ENCODE results near the gene ZNF827. TPM values are rescaled to one million over a fixed set of nuclear protein-coding genes. Genes with fewer than 3 reads are reported as not detected.

The ZNF827 gene
- total RNA-seq, 3 donors from 2014 or later: 18.6 to 21.1 (median 19.0) TPM

- Histone ChIP-seq H3K9me3 (peaks cover 0 to 3% of the 10 kb centered on the region in 2 donors), H3K27ac (no peak overlapping the region), H3K4me3 (no peak overlapping the region), H3K4me1 (no peaks in the 10 kb centered on the region), H3K36me3 (no peaks in the 10 kb centered on the region), H3K27me3 (no peaks in the 10 kb centered on the region)
- DNase-seq (ENCODE audit: low spot score in 2 of 2): no peak
- TF ChIP-seq CTCF (IDR thresholded peaks at IDR 0.05): no peak
- TF ChIP-seq POLR2AphosphoS5 (IDR thresholded peaks at IDR 0.05): no peak
- TF ChIP-seq POLR2A (IDR thresholded peaks at IDR 0.05): no peak
- intact Hi-C loops (cut with DNase I; ENCODE audit: low total_unique reads): no loop called here
Observed at GRCh38 chr4:145779319-145779801, 159.3 kb downstream of the ZNF827 start.

DNA sequence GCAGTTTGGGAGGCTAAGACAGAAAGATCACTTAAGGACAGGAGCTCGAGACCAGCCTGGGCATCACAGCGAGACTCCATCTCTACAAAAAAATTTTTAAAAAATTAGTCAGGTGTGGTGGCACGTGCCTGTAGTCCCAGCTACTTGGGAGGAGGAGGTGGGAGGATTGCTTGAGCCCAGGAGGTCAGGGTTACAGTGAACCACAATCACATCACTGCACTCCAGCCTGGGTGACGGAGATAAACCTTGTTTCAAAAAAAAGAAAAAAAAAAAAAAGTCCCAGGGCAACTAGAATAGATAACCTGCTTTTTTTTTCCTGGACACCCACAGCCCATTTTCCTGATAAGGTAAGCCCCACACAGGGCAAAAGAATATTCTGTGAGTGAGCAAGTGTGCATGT is 162.4 kb downstream of the ZNF827 start:
- H3K36me3 ChIP-seq: no peaks in the 10 kb centered on the region
- H3K9me3 ChIP-seq: no peaks in the 10 kb centered on the region
- intact Hi-C loops (cut with DNase I; ENCODE audit: low total_unique reads): no loop called here
- no peak for DNase-seq (ENCODE audit: low spot score in 2 of 2)
- H3K4me1 ChIP-seq: no peaks in the 10 kb centered on the region
- TF ChIP-seq CTCF (IDR thresholded peaks at IDR 0.05) (no peak), POLR2A (IDR thresholded peaks at IDR 0.05) (no peak), POLR2AphosphoS5 (IDR thresholded peaks at IDR 0.05) (no peak)
- no peaks in the 10 kb centered on the region for H3K27me3 ChIP-seq
- H3K27ac ChIP-seq: no peak overlapping the region
- H3K4me3 ChIP-seq: no peak overlapping the region

- Histone ChIP-seq H3K27me3 (no peaks in the 10 kb centered on the region), H3K9me3 (no peaks in the 10 kb centered on the region), H3K27ac (no peak overlapping the region), H3K4me1 (no peaks in the 10 kb centered on the region), H3K36me3 (no peaks in the 10 kb centered on the region), H3K4me3 (no peak overlapping the region)
- no peak for DNase-seq (ENCODE audit: low spot score in 2 of 2)
- intact Hi-C loops (cut with DNase I; ENCODE audit: low total_unique reads): no loop called here
- no peak for TF ChIP-seq CTCF (IDR thresholded peaks at IDR 0.05)
- no peak for TF ChIP-seq POLR2AphosphoS5 (IDR thresholded peaks at IDR 0.05)
- no peak for TF ChIP-seq POLR2A (IDR thresholded peaks at IDR 0.05)
Observed at GRCh38 chr4:145775406-145775805, 163.2 kb downstream of the ZNF827 start.

GRCh38 chr4:145774473-145774872 is 164.2 kb downstream of the ZNF827 start:
- intact Hi-C loops (cut with DNase I; ENCODE audit: low total_unique reads): no loop called here
- TF ChIP-seq POLR2A (IDR thresholded peaks at IDR 0.05) (no peak), POLR2AphosphoS5 (IDR thresholded peaks at IDR 0.05) (no peak), CTCF (IDR thresholded peaks at IDR 0.05) (no peak)
- H3K36me3 ChIP-seq: no peaks in the 10 kb centered on the region
- no peaks in the 10 kb centered on the region for H3K27me3 ChIP-seq
- no peak for DNase-seq (ENCODE audit: low spot score in 2 of 2)
- H3K4me3 ChIP-seq: no peak overlapping the region
- no peaks in the 10 kb centered on the region for H3K9me3 ChIP-seq
- peak overlapping the region; percentile 78 to 83 for H3K27ac ChIP-seq
- H3K4me1 ChIP-seq: no peaks in the 10 kb centered on the region

DNA sequence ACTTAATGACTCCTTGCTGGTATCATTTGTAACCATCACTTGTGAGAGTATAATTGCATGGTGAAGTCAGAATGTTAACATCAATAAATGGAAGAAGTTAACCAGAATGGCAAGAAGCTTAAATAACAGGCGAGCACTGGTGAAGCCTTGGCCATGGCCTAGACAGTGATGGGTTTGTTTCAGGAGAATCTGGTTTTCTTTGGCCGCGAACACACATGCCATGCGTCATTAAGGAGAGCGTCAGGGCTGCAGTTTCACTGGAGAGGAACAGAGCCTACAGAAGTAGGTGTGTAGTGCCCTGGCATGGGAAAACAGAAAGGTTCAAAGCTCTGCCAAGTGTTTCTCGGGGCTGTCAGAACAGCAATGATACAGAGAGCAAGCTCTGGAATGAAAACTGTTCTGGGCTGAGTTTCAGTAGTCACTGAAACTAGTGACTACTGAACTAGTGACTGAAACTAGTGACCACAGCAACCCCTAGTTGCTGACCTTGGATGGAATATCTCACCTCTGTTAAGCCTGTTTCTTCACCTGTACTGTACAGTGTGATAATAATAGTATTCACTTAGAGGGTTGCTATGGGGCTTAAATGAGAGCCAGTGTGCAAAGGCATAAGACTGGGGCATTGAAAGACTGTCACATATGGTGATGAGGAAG is 164.9 kb downstream of the ZNF827 start:
- Histone ChIP-seq H3K27ac (peak overlapping the region; percentile 78 to 83), H3K27me3 (no peaks in the 10 kb centered on the region), H3K9me3 (no peaks in the 10 kb centered on the region), H3K36me3 (no peaks in the 10 kb centered on the region), H3K4me3 (no peak overlapping the region), H3K4me1 (no peaks in the 10 kb centered on the region)
- no peak for TF ChIP-seq POLR2AphosphoS5 (IDR thresholded peaks at IDR 0.05)
- no peak for TF ChIP-seq CTCF (IDR thresholded peaks at IDR 0.05)
- TF ChIP-seq POLR2A (IDR thresholded peaks at IDR 0.05): no peak
- DNase-seq (ENCODE audit: low spot score in 2 of 2): peak in 1 of 2 donors; percentile 74
- intact Hi-C loops (cut with DNase I; ENCODE audit: low total_unique reads): no loop called here
